CD4-positive, alpha-beta T cell treated with Interleukin-1 beta for 1 hour (primary cell): ENCODE data around the gene ZNF106.

ENCODE experiments used
- DNase-seq, 2 donors: peaks; one replicate each; pipeline ENCODE4 v3.0.0-alpha.2; 2020 to 2022

The ZNF106 gene

GRCh38 chr15:42490671-42491538 lies at the start of gene ZNF106:
Gene ZNF106 (minus strand): TSS chr15:42491141. CDS start chr15:42472289, 18,852 bp downstream.
- peak; percentile 91 to 93 for DNase-seq

GRCh38 chr15:42533246-42533645 lies 42.3 kb upstream of the ZNF106 start:
- DNase-seq: no peak

GRCh38 chr15:42528970-42529369 lies 38.0 kb upstream of the ZNF106 start:
- no peak for DNase-seq

DNA sequence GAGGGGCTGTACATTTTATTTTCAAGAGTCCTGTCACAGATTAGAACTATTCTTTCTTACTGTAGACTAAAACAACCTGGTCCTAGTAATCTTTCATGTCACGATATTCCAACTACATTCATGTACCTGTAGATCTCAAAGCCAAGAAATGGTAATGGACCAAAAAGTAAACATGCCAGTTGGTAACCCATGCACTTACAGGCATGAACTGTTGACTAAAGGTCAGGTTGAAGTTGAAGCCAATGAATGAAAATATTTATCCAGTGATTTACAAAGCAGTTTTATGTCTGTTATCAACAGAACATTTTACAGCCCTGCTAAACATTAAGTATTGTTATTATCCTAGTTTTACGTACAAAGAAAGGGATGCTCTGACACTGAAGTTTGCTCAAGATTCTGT lies 32.4 kb upstream of the ZNF106 start:
- no peak for DNase-seq

DNA sequence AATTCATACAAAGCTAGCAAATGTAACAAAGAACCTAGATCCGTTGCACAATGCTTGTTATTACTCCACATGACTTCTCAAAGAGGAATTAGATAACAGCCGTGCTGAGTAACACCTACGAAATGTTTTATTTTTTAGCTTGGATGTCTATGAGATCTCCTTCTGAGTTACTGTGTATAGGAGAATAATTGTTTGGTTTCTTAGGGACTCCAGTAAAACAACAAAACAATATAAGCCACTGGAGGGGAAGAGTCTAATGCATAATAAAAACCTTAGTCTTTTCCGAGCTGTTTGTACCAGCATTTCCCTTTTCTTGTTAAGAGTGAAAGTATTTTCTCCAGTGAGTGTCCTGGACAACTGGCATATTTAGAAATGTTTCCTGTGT lies 20.1 kb upstream of the ZNF106 start:
- no peak for DNase-seq

- DNase-seq: no peak
Observed at GRCh38 chr15:42510258-42511006, 19.5 kb upstream of the ZNF106 start.

GRCh38 chr15:42508263-42508690 lies 17.3 kb upstream of the ZNF106 start:
- DNase-seq: no peak

DNA sequence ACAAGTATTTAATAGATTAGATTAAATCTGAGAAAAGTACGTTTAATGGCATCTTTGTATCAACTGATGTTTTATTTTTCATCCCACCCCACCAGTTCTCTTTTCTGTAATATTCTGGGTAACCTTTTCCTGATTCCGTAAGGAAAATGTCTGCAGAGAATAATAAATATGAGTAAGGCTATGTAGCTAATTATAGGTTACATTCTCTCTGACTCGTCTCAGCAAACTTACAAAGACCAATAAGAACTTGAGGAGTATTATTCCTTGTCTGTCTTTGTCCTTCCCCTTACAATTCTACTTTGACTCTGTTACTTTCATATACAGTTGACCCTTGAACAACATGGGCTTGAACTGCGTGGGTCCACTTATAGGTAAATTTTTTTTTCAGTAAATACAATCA lies 16.6 kb upstream of the ZNF106 start:
- DNase-seq: no peak

GRCh38 chr15:42504631-42505030 lies 13.7 kb upstream of the ZNF106 start:
- DNase-seq: no peak

GRCh38 chr15:42503825-42504224 lies 12.9 kb upstream of the ZNF106 start:
- no peak for DNase-seq

- DNase-seq: no peak
Observed at GRCh38 chr15:42502477-42502876, 11.5 kb upstream of the ZNF106 start.

- DNase-seq: no peak
Observed at GRCh38 chr15:42499858-42500609, 9.1 kb upstream of the ZNF106 start.

DNA sequence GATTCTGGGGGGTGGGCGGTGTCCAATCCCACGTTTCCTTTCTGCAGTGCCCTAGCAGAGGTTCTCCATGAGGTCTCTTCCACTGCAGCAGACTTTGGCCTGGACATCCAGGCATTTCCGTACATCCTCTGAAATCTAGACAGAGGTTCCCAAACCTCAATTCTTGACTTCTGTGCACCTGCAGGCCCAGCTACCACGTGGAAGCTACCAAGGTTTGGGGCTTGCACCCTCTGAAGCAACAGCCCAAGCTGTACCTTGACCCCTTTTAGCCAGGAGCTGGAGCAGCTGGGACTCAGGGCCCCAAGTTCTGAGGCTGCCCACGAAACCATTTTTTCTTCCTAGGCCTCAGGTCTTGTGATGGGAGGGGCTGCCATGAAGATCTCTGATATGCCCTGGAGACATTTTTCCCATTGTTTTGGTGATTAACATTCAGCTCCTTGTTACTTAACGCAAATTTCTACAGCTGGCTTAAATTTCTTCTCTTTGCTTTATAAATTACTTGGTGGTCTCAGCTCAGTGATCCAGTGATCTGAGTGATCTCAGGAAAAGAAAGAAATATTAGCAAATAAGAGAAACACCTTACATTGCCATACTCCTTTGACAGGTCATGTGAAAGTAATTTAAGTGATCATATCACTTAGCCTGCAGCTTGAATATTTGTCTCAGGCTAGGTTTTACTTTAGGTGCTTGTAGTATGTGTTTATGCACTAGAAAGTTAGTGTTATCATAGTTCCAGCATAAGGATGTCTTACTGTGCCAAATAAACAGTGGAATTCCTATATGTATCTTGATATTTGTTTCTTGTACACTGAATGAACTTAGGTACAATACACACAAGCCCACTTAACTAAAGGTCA lies 7.5 kb upstream of the ZNF106 start:
- no peak for DNase-seq

GRCh38 chr15:42495361-42496212 lies 4.6 kb upstream of the ZNF106 start, which contains the start of gene SNAP23:
Gene SNAP23 (plus strand): TSS chr15:42495634. CDS start chr15:42511847, 16,213 bp downstream.
- DNase-seq: peak; percentile 85 to 87

DNA sequence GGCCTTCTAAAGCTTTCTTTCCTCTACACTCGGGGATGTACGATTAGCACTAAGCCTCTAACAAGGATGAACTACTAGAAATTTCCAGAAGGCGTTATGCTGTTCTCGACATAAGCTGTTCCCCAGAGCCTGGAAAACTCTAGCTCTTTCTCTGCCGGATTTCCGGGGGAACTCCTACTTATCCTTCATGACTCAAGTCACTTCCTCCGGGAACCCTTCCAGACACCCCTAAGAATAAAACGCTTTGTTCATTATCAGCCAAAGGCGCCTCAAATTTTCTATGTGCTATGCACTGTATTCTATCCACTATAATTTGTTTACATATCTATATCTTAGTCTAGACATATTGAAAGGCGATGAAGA lies 4.0 kb upstream of the ZNF106 start:
- peak in 1 of 2 donors; percentile 38 for DNase-seq

- no peak for DNase-seq
Observed at GRCh38 chr15:42493679-42494078, 2.7 kb upstream of the ZNF106 start.

GRCh38 chr15:42491539-42492225 lies 741 bp upstream of the ZNF106 start:
- DNase-seq: no peak

DNA sequence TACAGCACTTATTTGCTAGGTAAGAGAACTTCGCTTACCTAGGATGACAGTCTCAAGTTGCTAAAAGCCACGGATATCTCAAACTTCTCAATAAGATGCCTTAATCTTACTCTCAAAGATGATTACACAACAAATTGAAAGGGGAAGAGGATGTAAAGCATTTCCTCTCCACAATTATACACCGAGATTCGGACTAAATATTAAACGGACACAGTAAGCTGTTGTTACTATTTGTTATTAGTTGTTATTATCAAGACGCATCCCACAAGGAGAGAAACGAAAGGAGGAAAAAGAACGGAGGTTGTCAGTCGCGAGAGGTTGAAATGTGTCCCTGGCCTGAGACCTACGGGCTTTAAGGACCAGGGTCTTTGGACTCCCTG lies 660 bp downstream of the ZNF106 start:
- DNase-seq: no peak

- no peak for DNase-seq
Observed at GRCh38 chr15:42483677-42484076, 7.3 kb downstream of the ZNF106 start.

DNA sequence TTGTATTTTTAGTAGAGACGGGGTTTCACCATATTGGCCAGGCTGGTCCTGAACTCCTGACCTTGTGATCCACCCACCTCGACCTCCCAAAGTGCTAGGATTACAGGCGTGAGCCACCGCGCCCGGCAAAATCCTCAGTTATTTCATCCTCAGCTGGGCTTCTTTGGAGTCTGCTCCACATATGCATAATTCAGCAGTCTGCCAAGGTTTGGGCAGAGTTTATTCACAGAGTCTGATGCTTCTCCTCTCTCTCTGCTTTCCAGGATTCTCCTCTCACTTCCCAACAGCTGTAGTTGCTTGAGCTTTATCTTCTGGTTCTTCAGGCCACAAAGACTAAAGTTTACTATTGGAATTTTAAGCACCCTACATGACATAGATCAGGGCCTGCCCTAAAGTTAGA lies 8.2 kb downstream of the ZNF106 start:
- no peak for DNase-seq

DNA sequence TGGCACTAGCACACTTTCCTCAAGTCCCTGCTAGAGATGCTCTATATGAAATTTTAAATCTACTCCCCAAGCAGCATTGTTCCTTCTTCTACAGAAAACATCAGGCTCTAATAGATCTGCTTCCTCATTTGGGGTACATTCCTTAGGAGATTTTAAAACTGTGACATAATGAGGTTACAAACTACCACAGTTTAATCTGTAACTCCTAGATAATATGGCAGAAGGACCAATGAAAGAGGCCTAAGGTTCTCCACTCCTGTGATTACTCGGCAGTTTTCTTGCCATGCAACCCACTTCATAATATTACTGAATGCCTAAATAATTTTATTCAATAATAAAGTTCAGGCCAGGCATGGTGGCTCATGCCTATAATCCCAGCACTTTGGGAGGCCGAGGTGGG lies 16.1 kb downstream of the ZNF106 start:
- DNase-seq: no peak
